ENCODE results near the gene MICU1. TPM values are rescaled to one million over a fixed set of nuclear protein-coding genes. Genes with fewer than 3 reads are reported as not detected.

The MICU1 gene
- total and polyA plus RNA-seq, 2 donors from 2014 or later = 46.3 to 89.9 TPM

- Histone ChIP-seq H3K27me3 (ENCODE audit: control insufficient read depth, insufficient read depth, low read length) (no peaks in the 10 kb centered on the region), H3K9ac (ENCODE audit: low read length in 3 of 3) (no peak overlapping the region), H3K4me1 (ENCODE audit: control insufficient read depth in 2 of 3, insufficient read depth in 2 of 3, low read depth in 1 of 3, low read length in 3 of 3) (no peaks in the 10 kb centered on the region), H3K27ac (ENCODE audit: low read depth in 2 of 2, low read length in 2 of 2) (no peak overlapping the region), H3K36me3 (ENCODE audit: control insufficient read depth in 2 of 3, insufficient read depth in 3 of 3, low read length in 3 of 3) (no peaks in the 10 kb centered on the region), H3K9me3 (ENCODE audit: control insufficient read depth in 2 of 3, insufficient read depth in 1 of 3, low read length in 3 of 3) (no peaks in the 10 kb centered on the region), H3K4me3 (ENCODE audit: low read length in 3 of 3) (no peak overlapping the region)
- TF ChIP-seq, protein P1, sequence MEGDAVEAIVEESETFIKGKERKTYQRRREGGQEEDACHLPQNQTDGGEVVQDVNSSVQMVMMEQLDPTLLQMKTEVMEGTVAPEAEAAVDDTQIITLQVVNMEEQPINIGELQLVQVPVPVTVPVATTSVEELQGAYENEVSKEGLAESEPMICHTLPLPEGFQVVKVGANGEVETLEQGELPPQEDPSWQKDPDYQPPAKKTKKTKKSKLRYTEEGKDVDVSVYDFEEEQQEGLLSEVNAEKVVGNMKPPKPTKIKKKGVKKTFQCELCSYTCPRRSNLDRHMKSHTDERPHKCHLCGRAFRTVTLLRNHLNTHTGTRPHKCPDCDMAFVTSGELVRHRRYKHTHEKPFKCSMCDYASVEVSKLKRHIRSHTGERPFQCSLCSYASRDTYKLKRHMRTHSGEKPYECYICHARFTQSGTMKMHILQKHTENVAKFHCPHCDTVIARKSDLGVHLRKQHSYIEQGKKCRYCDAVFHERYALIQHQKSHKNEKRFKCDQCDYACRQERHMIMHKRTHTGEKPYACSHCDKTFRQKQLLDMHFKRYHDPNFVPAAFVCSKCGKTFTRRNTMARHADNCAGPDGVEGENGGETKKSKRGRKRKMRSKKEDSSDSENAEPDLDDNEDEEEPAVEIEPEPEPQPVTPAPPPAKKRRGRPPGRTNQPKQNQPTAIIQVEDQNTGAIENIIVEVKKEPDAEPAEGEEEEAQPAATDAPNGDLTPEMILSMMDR (IDR thresholded peaks at IDR 0.05; ENCODE audit: borderline replicate concordance, extremely low read depth, insufficient read depth) = no peak
- intact Hi-C loops (cut with DNase I) = no loop called here
- FAIRE-seq = no peak
- no peak for DNase-seq
These were observed 31.9 kb downstream of the MICU1 start for GRCh38 chr10:72593963-72594362.

DNA sequence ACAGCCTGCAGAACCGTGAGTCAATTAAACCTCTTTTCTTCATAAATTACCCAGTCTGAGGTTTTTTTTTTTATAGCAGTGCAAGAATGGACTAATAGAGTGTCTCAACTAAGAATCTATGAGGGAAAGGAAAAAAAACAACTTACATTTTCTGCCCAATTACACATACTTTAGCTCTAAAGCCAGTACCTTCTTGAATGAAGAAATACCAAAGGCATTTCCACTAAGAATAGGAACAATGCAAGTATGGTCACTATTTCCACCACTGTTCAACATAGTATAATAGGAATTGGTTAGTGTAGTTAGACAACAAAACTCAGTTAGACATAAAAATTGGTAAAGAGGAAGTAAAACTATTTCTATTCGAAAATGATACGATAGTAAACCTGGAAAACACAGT lies 37.6 kb downstream of the MICU1 start:
- H3K27ac ChIP-seq (ENCODE audit: low read depth in 2 of 2, low read length in 2 of 2) = no peak overlapping the region
- H3K36me3 ChIP-seq (ENCODE audit: control insufficient read depth in 2 of 3, insufficient read depth in 3 of 3, low read length in 3 of 3) = no peaks in the 10 kb centered on the region
- intact Hi-C loops (cut with DNase I) = no loop called here
- FAIRE-seq (no peak), DNase-seq (no peak)
- TF ChIP-seq, protein P1 (IDR thresholded peaks at IDR 0.05; ENCODE audit: borderline replicate concordance, extremely low read depth, insufficient read depth) = no peak
- no peak overlapping the region for H3K9ac ChIP-seq (ENCODE audit: low read length in 3 of 3)
- H3K9me3 ChIP-seq (ENCODE audit: control insufficient read depth in 2 of 3, insufficient read depth in 1 of 3, low read length in 3 of 3) = no peaks in the 10 kb centered on the region
- H3K27me3 ChIP-seq (ENCODE audit: control insufficient read depth, insufficient read depth, low read length) = no peaks in the 10 kb centered on the region
- H3K4me1 ChIP-seq (ENCODE audit: control insufficient read depth in 2 of 3, insufficient read depth in 2 of 3, low read depth in 1 of 3, low read length in 3 of 3) = no peaks in the 10 kb centered on the region
- no peak overlapping the region for H3K4me3 ChIP-seq (ENCODE audit: low read length in 3 of 3)

GRCh38 chr10:72587568-72587967 lies 38.3 kb downstream of the MICU1 start:
- TF ChIP-seq, protein P1 (IDR thresholded peaks at IDR 0.05; ENCODE audit: borderline replicate concordance, extremely low read depth, insufficient read depth) = no peak
- no peak for FAIRE-seq
- Histone ChIP-seq H3K27me3 (ENCODE audit: control insufficient read depth, insufficient read depth, low read length) (no peaks in the 10 kb centered on the region), H3K4me3 (ENCODE audit: low read length in 3 of 3) (no peak overlapping the region), H3K9me3 (ENCODE audit: control insufficient read depth in 2 of 3, insufficient read depth in 1 of 3, low read length in 3 of 3) (no peaks in the 10 kb centered on the region), H3K36me3 (ENCODE audit: control insufficient read depth in 2 of 3, insufficient read depth in 3 of 3, low read length in 3 of 3) (no peaks in the 10 kb centered on the region), H3K4me1 (ENCODE audit: control insufficient read depth in 2 of 3, insufficient read depth in 2 of 3, low read depth in 1 of 3, low read length in 3 of 3) (no peaks in the 10 kb centered on the region), H3K9ac (ENCODE audit: low read length in 3 of 3) (no peak overlapping the region), H3K27ac (ENCODE audit: low read depth in 2 of 2, low read length in 2 of 2) (no peak overlapping the region)
- DNase-seq = no peak
- intact Hi-C loops (cut with DNase I) = no loop called here

GRCh38 chr10:72574636-72575035 lies 51.2 kb downstream of the MICU1 start:
- Histone ChIP-seq H3K27me3 (ENCODE audit: control insufficient read depth, insufficient read depth, low read length) (no peaks in the 10 kb centered on the region), H3K36me3 (ENCODE audit: control insufficient read depth in 2 of 3, insufficient read depth in 3 of 3, low read length in 3 of 3) (no peaks in the 10 kb centered on the region), H3K4me3 (ENCODE audit: low read length in 3 of 3) (no peak overlapping the region), H3K27ac (ENCODE audit: low read depth in 2 of 2, low read length in 2 of 2) (no peak overlapping the region), H3K9ac (ENCODE audit: low read length in 3 of 3) (no peak overlapping the region), H3K9me3 (ENCODE audit: control insufficient read depth in 2 of 3, insufficient read depth in 1 of 3, low read length in 3 of 3) (no peaks in the 10 kb centered on the region), H3K4me1 (ENCODE audit: control insufficient read depth in 2 of 3, insufficient read depth in 2 of 3, low read depth in 1 of 3, low read length in 3 of 3) (no peaks in the 10 kb centered on the region)
- TF ChIP-seq, protein P1 (IDR thresholded peaks at IDR 0.05; ENCODE audit: borderline replicate concordance, extremely low read depth, insufficient read depth) = no peak
- FAIRE-seq (no peak), DNase-seq (no peak)
- intact Hi-C loops (cut with DNase I) = no loop called here

Measured in kidney (tissue), 14 donors.